ENCODE data around the gene PHLDA1. TPM values are rescaled to one million over a fixed set of nuclear protein-coding genes. Genes with fewer than 3 reads are reported as not detected.

Gene PHLDA1
- total RNA-seq, 1 donor: 52.5 TPM

DNA sequence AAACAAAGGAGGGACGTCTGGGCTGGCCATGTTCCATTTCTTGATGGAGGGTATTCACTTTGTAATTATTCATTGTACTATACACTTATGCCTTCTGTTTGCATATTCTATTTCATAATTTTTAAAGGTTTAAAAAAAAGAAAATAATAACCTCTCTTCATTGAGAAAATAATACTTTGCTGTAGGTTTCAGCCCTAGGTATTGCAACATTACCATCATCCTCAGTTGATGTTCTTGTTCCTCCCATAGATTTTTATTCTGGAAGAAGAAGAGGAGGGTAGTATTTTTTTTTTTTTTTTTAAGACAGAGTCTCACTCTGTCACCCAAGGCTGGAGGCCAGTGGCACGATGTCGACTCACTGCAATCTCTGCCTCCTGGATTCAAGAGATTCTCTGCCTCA, 54.7 kb downstream of the PHLDA1 start:
- H3K4me3 ChIP-seq (ENCODE audit: low read length): no peak overlapping the region
- no peaks in the 10 kb centered on the region for H3K27me3 ChIP-seq (ENCODE audit: insufficient read depth, low read length)
- peaks cover 60% of the 10 kb centered on the region for H3K4me1 ChIP-seq (ENCODE audit: insufficient read depth, low read length)
- no peaks in the 10 kb centered on the region for H3K9me3 ChIP-seq (ENCODE audit: low read depth, low read length)

DNA sequence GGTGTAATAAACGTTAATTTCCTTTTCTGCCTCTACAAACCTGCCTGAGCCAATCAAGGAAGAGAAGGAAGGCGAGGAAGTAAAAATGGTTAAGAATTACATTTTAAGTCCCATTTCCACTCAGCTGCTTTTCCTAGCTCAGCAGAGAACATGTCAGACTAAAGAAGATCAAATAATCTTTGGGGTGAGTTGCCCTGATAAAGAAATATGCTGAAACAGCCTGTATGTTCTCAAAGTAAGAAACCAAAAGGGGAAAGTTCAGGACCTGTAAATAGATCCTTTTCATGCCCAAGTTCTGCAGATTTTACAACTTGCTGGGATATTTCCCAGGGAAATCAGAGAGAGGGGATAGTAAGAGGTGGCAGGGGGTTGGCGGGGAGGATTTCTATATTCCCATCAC, 55.5 kb downstream of the PHLDA1 start:
- Histone ChIP-seq H3K4me3 (ENCODE audit: low read length) (no peak overlapping the region), H3K27me3 (ENCODE audit: insufficient read depth, low read length) (no peaks in the 10 kb centered on the region), H3K4me1 (ENCODE audit: insufficient read depth, low read length) (peaks cover 55% of the 10 kb centered on the region), H3K9me3 (ENCODE audit: low read depth, low read length) (no peaks in the 10 kb centered on the region)

DNA sequence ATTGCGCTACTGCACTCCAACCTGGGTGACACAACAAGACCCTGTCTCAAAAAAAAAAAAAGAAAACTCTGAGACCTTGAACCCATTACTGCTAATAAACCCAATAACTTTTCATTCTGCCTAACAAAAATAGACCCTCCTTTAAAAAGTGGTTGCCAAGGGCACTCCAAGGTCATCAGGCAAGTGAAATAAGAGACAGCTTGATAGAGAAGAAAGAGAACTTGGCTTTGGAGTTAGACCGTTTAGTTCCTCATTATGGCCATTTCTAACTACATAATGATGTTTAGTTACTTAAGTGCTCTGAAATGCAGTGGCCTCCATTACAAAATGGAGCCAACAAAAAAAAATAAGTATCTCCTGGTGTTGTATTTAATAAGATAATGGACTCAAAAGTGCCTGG, 55.9 kb downstream of the PHLDA1 start:
- Histone ChIP-seq H3K4me3 (ENCODE audit: low read length) (no peak overlapping the region), H3K9me3 (ENCODE audit: low read depth, low read length) (no peaks in the 10 kb centered on the region), H3K27me3 (ENCODE audit: insufficient read depth, low read length) (no peaks in the 10 kb centered on the region), H3K4me1 (ENCODE audit: insufficient read depth, low read length) (peaks cover 55% of the 10 kb centered on the region)

Other genes starting within 250 kb of the PHLDA1 start
- gene NAP1L1, start 52.9 kb upstream of the PHLDA1 start, total RNA-seq: 401 TPM

All from mononuclear cell (primary cell).